GM21825 (cell line): ENCODE data around the gene ZGLP1.

Source experiments
- ATAC-seq: cut with Tn5 transposase; IDR thresholded peaks from one replicate; pipeline ENCODE4 v1.9.1; 2021; ENCODE audit warnings: mild to moderate bottlenecking, moderate library complexity; ENCODE audit not compliant: unreplicated experiment

Gene ZGLP1

DNA sequence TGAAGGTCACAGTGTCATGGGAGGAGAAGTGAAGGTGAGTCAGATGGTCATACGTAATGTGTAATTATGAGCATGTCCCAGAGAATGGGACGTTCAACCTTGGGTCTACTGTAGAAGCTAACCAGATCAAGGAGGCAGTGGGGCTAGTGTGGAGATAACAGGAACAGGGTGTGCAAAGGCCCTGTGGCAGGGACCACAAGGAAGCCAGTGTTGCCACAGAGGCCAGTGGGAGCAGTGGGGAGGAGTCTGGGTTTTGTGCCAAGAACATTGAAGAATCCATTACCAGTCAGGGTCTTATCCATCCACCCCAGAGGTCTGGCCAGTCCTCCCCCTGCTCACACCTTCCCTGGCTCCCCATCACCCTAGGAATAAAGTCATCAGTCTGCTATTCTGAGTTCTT is 54.3 kb downstream of the ZGLP1 start:
- no peak for ATAC-seq
